GM12878 (cell line): ENCODE results near the gene LYVE1. TPM values are rescaled to one million over a fixed set of nuclear protein-coding genes. Genes with fewer than 3 reads are reported as not detected.

Experiments used
- ATAC-seq: fragments of 200-7000 bp; cut with Tn5 transposase; 3 replicates; pipeline ENCODE4 v1.9.1; 2020; ENCODE audit warnings: mild to moderate bottlenecking, moderate library complexity
- BruUV-seq: library from RNA; stranded (reverse); fragments of 400-500 nt; replicated peaks from 2 replicates; lab custom pipeline; 2021; lab: Mats Ljungman, UMichigan
- CTCF ChIA-PET: fragments of 300-600 bp; sonication (Branson Sonifier 250); formaldehyde crosslinking; extraction: SDS; loops from one replicate; lab custom pipeline; 2021; ENCODE audit warnings: inconsistent platforms; lab: Yijun Ruan, JAX
- POLR2A ChIA-PET: fragments of 350-600 bp; formaldehyde crosslinking; extraction: SDS; loops from one replicate; lab custom pipeline; 2021; ENCODE audit warnings: inconsistent platforms; lab: Charles Lee
- RAD21 ChIA-PET: fragments of 300-600 bp; sonication (Branson Sonifier 250); formaldehyde crosslinking; loops from one replicate; lab custom pipeline; 2023; ENCODE audit warnings: antibody characterized with exemption; ENCODE audit not compliant: unreplicated experiment; lab: Charles Lee
- SMC1A ChIA-PET: fragments of 300-600 bp; sonication (Branson Sonifier 250); formaldehyde crosslinking; loops from one replicate; lab custom pipeline; 2023; ENCODE audit not compliant: unreplicated experiment, uncharacterized antibody; lab: Charles Lee
- DNase-seq: peaks from one replicate; pipeline ENCODE4 v3.0.0-alpha.2; 2011; ENCODE audit warnings: low read depth, low spot score
- FAIRE-seq: peaks from 3 replicates; lab custom pipeline; 2011; peaks lifted over from hg19 to GRCh38; lab: Jason Lieb, UNC
- H2AFZ ChIP-seq: 2 replicates; pipeline ENCODE4 v1.6.0; 2011; ENCODE audit warnings: low read depth, low read length, control low read depth; ENCODE audit not compliant: control insufficient read depth
- H3K27ac ChIP-seq: 2 replicates; pipeline ENCODE4 v1.5.1; 2011; ENCODE audit warnings: control low read depth; ENCODE audit not compliant: control insufficient read depth, insufficient read depth
- H3K27me3 ChIP-seq, 2 experiments: replicated peaks in 1 of 2; 2 replicates each; pipeline versions ENCODE4 v1.6.0 to v1.6.1; 2011; ENCODE audit warnings: low read length in 1 of 2; ENCODE audit not compliant: control insufficient read depth in 2 of 2, insufficient read depth in 2 of 2
- H3K36me3 ChIP-seq, 2 experiments: 2 replicates each; pipeline ENCODE4 v1.5.1; 2011; ENCODE audit warnings: low read length in 1 of 2; ENCODE audit not compliant: control insufficient read depth in 2 of 2, insufficient read depth in 2 of 2
- H3K4me1 ChIP-seq: 2 replicates; pipeline ENCODE4 v1.6.1; 2011; ENCODE audit warnings: mild to moderate bottlenecking, low read length, moderate library complexity, mixed read lengths; ENCODE audit not compliant: control insufficient read depth, insufficient read depth
- H3K4me2 ChIP-seq: 2 replicates; pipeline ENCODE4 v1.6.0; 2011; ENCODE audit warnings: control low read depth; ENCODE audit not compliant: control insufficient read depth, insufficient read depth
- H3K4me3 ChIP-seq: fragments of 200-600 bp; sonication (generic); 2 replicates; pipeline ENCODE4 v1.5.1; 2016
- H3K79me2 ChIP-seq: 2 replicates; pipeline ENCODE4 v1.6.0; 2011; ENCODE audit warnings: low read length; ENCODE audit not compliant: control insufficient read depth, insufficient read depth
- H3K9ac ChIP-seq: 2 replicates; pipeline ENCODE4 v1.8.0; 2011; ENCODE audit warnings: low read length, control low read depth, mixed read lengths; ENCODE audit not compliant: control insufficient read depth, insufficient read depth
- H3K9me3 ChIP-seq: replicated peaks from 3 replicates; pipeline ENCODE4 v1.5.1; 2011; ENCODE audit warnings: mild to moderate bottlenecking, low read length; ENCODE audit not compliant: control insufficient read depth, insufficient read depth
- H4K20me1 ChIP-seq: 2 replicates; pipeline ENCODE4 v1.6.0; 2011; ENCODE audit not compliant: control insufficient read depth, insufficient read depth
- BCLAF1 ChIP-seq: fragments of 450-650 bp; IDR thresholded peaks from 2 replicates; pipeline ENCODE4 v1.6.1; 2017; ENCODE audit warnings: antibody characterized with exemption, mild to moderate bottlenecking, moderate library complexity
- BHLHE40 ChIP-seq, 2 experiments: fragments of 450-650 bp in 1 of 2; IDR thresholded peaks; 2 replicates each; pipeline ENCODE4 v1.6.1; 2011 to 2017; ENCODE audit warnings: low read depth in 2 of 2, borderline replicate concordance in 1 of 2, improper control_type of control experiment in 1 of 2, low read length in 1 of 2, mild to moderate bottlenecking in 1 of 2
- CHD4 ChIP-seq: fragments of 200-600 bp; sonication (generic); IDR thresholded peaks from 2 replicates; pipeline ENCODE4 v1.6.1; 2016; ENCODE audit warnings: mild to moderate bottlenecking
- CREB1 ChIP-seq: IDR thresholded peaks from 2 replicates; pipeline ENCODE4 v1.6.1; 2012; ENCODE audit warnings: low read depth, mild to moderate bottlenecking, inconsistent platforms
- CTCF ChIP-seq, 3 experiments: IDR thresholded peaks in 2 of 3; conservative IDR thresholded peaks in 1 of 3; 2 replicates each; pipeline ENCODE4 v1.5.1; 2011; ENCODE audit warnings: low read depth in 3 of 3, low read length in 3 of 3, mild to moderate bottlenecking in 3 of 3, control low read depth in 2 of 3, moderate library complexity in 2 of 3, inconsistent platforms in 1 of 3, mixed read lengths in 1 of 3; ENCODE audit not compliant: control insufficient read depth in 2 of 3, insufficient read depth in 1 of 3; ENCODE audit errors: extremely low read depth in 1 of 3
- E2F4 ChIP-seq: IDR thresholded peaks from 2 replicates; pipeline ENCODE4 v1.6.1; 2012; ENCODE audit warnings: low read depth, low read length, improper control_type of control experiment
- FOXM1 ChIP-seq: IDR thresholded peaks from 2 replicates; pipeline ENCODE4 v1.6.1; 2012; ENCODE audit warnings: low read depth, mild to moderate bottlenecking, inconsistent platforms, low read length, moderate library complexity
- HDAC2 ChIP-seq: fragments of 200-600 bp; sonication (generic); IDR thresholded peaks from 2 replicates; pipeline ENCODE4 v1.6.1; 2017
- MEF2A ChIP-seq: IDR thresholded peaks from 2 replicates; pipeline ENCODE4 v1.6.1; 2011; ENCODE audit warnings: low read depth, mild to moderate bottlenecking, low read length, moderate library complexity; ENCODE audit not compliant: insufficient read depth
- NR2C2 ChIP-seq: IDR thresholded peaks from 2 replicates; pipeline ENCODE4 v1.6.1; 2011; ENCODE audit warnings: borderline replicate concordance, low read depth; ENCODE audit not compliant: control insufficient read depth, insufficient read length
- SPI1 ChIP-seq: IDR thresholded peaks from 2 replicates; pipeline ENCODE4 v1.6.1; 2011; ENCODE audit warnings: low read depth, mild to moderate bottlenecking, low read length, moderate library complexity, borderline replicate concordance; ENCODE audit not compliant: insufficient read depth
- SUZ12 ChIP-seq: fragments of 200-600 bp; sonication (generic); IDR thresholded peaks from one replicate; pipeline ENCODE4 v1.6.1; 2018; ENCODE audit warnings: antibody characterized with exemption, mild to moderate bottlenecking; ENCODE audit not compliant: unreplicated experiment
- TAF1 ChIP-seq: IDR thresholded peaks from 2 replicates; pipeline ENCODE4 v1.6.1; 2011; ENCODE audit warnings: mild to moderate bottlenecking, low read depth, low read length, borderline replicate concordance
- TCF7 ChIP-seq: IDR thresholded peaks from 2 replicates; pipeline ENCODE4 v1.6.1; 2014; ENCODE audit warnings: antibody characterized with exemption, borderline replicate concordance
- ZNF622 ChIP-seq: fragments of 450-650 bp; IDR thresholded peaks from 2 replicates; pipeline ENCODE4 v1.6.1; 2017; ENCODE audit warnings: mild to moderate bottlenecking, inconsistent platforms
- WGBS: methylation state at CpG from one replicate; pipeline ENCODE4 v1.1.6; 2016; ENCODE audit warnings: low lambda C conversion rate; ENCODE audit not compliant: insufficient replicate concordance, insufficient coverage; ENCODE audit errors: missing lambda C conversion rate; 5-methylcytosine and 5-hydroxymethylcytosine counted together
- in situ Hi-C: fragments of 300-500 bp; cut with MboI; formaldehyde crosslinking; loops from 9 replicates; pipeline ENCODE4 v1.14.3; 2018; ENCODE audit warnings: mixed read lengths
- intact Hi-C: fragments of 100-400 bp; cut with micrococcal nuclease; formaldehyde crosslinking; loops from one replicate; pipeline ENCODE4 v1.14.2; 2022; ENCODE audit not compliant: unreplicated experiment
- polyA plus RNA-seq, 11 experiments: library from polyadenylated mRNA; depleted of rRNA in 4 of 11; unstranded in 6 of 11; stranded (reverse) in 5 of 11; fragments of >200 nt; fragmentation: Nextera tagmentation in 4 of 11; fragmentation: Illumina TruSeq in 1 of 11; extraction: Ambion mirVana in 4 of 11; extraction: Trizol in 1 of 11; gene quantifications; 1 replicate in 1 of 11; 2 replicates in 10 of 11; pipeline versions ENCODE4 v1.2.1 to v1.2.3, GENCODE V29; 2011 to 2016; ENCODE audit warnings: inconsistent platforms in 2 of 11, missing spikeins in 2 of 11, low read depth in 1 of 11
- total RNA-seq, 4 experiments: library from RNA; depleted of rRNA in 3 of 4; stranded (reverse); fragments of >200 nt in 3 of 4; fragmentation: Illumina TruSeq in 1 of 4; extraction: Trizol in 1 of 4; gene quantifications; 2 replicates each; pipeline versions ENCODE4 v1.2.1 to v1.2.3, GENCODE V29; 2013 to 2021

The LYVE1 gene
- total and polyA plus RNA-seq, 10 of the 15 experiments (the other 5 are each of a cell fraction or from before 2014, with no cell fraction given): 0.15 TPM; not detected in 9

- TF ChIP-seq TAF1 (peak; percentile 59; the same call in 1 of the 2 replicates), CTCF (IDR thresholded peaks at IDR 0.05 in 2 of 3, conservative IDR thresholded peaks at IDR 0.05 in 1 of 3; ENCODE audit: control insufficient read depth in 2 of 3, extremely low read depth in 1 of 3, insufficient read depth in 1 of 3, low read depth in 3 of 3, low read length in 3 of 3) (peak; percentile 80 to 93 (median 91); a peak in 5 of 6 replicates), CHD4 (no peak)
- TF ChIP-seq, all 136 proteins: peak for 48
Measured at GRCh38 chr11:10540915-10541560, 27.4 kb downstream of the LYVE1 start, which contains the start of gene RNF141 (continued).

- ChIA-PET RAD21 (interaction anchor here (0.8 to 2.6 kb wide), 16 partner anchors 9 to 174 kb away, joined by 3 to 21 read pairs (median 5); partner anchors contain the start of gene AMPD3), POLR2A (interaction anchor here (1.1 to 1.9 kb wide), 5 partner anchors 12 to 268 kb away, joined by 3 to 5 read pairs (median 4); partner anchors contain the start of gene EIF4G2), CTCF (interaction anchor here (0.7 to 3.5 kb wide), 43 partner anchors 9 to 210 kb away, joined by 3 to 36 read pairs (median 6); partner anchors contain the start of genes AMPD3 and CTR9), SMC1A (interaction anchor here (0.5 to 4.9 kb wide), 22 partner anchors 11 to 834 kb away, joined by 3 to 25 read pairs (median 4); partner anchors contain the start of gene AMPD3)
- Histone ChIP-seq H3K36me3 (no peaks in the 10 kb centered on the region), H3K27me3 (peaks cover 0 to 5% of the 10 kb centered on the region in 2 experiments; a peak in 1 of 4 replicates), H2AFZ (peak overlapping the region; percentile 78), H3K4me3 (peak overlapping the region; percentile 64), H3K9me3 (no peaks in the 10 kb centered on the region; the same call in 2 of the 3 replicates), H3K27ac (peak overlapping the region; percentile 22; the same call in 1 of the 2 replicates), H3K4me2 (peak overlapping the region; percentile 94), H3K9ac (peak overlapping the region; percentile 65; the same call in 1 of the 2 replicates), H3K79me2 (no peaks in the 10 kb centered on the region), H3K4me1 (peaks cover 5% of the 10 kb centered on the region), H4K20me1 (no peaks in the 10 kb centered on the region)
- WGBS: 1% methylated on average over 25 of the region's 25 CpGs
- no TSS peak for BruUV-seq
- TF ChIP-seq BCLAF1 (no peak), SPI1 (no peak), BHLHE40 (IDR thresholded peaks at IDR 0.05; ENCODE audit: borderline replicate concordance in 1 of 2, low read depth in 2 of 2, low read length in 1 of 2) (no peak), CREB1 (no peak), ZNF622 (no peak), HDAC2 (no peak), FOXM1 (0 out of 2 replicates have a peak, but pooled peaks have one; percentile 12), SUZ12 (no peak), NR2C2 (no peak), MEF2A (no peak), TCF7 (no peak), E2F4 (peak; percentile 77)
- no peak for DNase-seq
- in situ Hi-C loops: no loop called here
- ATAC-seq: peak; percentile 63
- FAIRE-seq: no peak
- intact Hi-C loops: loop anchor here (2.0 to 5.0 kb wide), 3 partner anchors 83 to 194 kb away; partner anchors contain the start of gene AMPD3
Measured at GRCh38 chr11:10540546-10540914, 27.9 kb downstream of the LYVE1 start.
